CD14-positive monocyte (primary cell): ENCODE measurements around the gene SMU1. TPM values are rescaled to one million over a fixed set of nuclear protein-coding genes. Genes with fewer than 3 reads are reported as not detected.

ENCODE experiments used
- DNase-seq, 3 donors: peaks; one replicate each; pipeline ENCODE4 v3.0.0-alpha.2; 2011 to 2022
- H2AFZ ChIP-seq: 2 replicates; pipeline ENCODE4 v1.6.0; 2012; ENCODE audit warnings: mild to moderate bottlenecking, low read depth, low read length, inconsistent platforms; ENCODE audit not compliant: insufficient read depth, poor library complexity, severe bottlenecking
- H3K27ac ChIP-seq, 2 donors: 1 replicate in 1 of 2; 2 replicates in 1 of 2; pipeline ENCODE4 v1.5.1; 2012 to 2013; ENCODE audit warnings: low read length in 2 of 2, control low read depth in 1 of 2, inconsistent platforms in 1 of 2, low read depth in 1 of 2, mild to moderate bottlenecking in 1 of 2
- H3K27me3 ChIP-seq, 2 donors: one replicate each; pipeline versions ENCODE4 v1.6.0 to v1.6.1; 2011 to 2013; ENCODE audit warnings: low read length in 2 of 2; ENCODE audit not compliant: control insufficient read depth in 2 of 2, insufficient read depth in 2 of 2
- H3K36me3 ChIP-seq, 2 donors: replicated peaks in 1 of 2; 1 replicate in 1 of 2; 2 replicates in 1 of 2; pipeline versions ENCODE4 v1.5.1 to v1.6.1; 2012 to 2013; ENCODE audit warnings: low read length in 2 of 2, control low read depth in 1 of 2, inconsistent platforms in 1 of 2, mild to moderate bottlenecking in 1 of 2; ENCODE audit not compliant: insufficient read depth in 2 of 2, control insufficient read depth in 1 of 2
- H3K4me1 ChIP-seq, 2 donors: 1 replicate in 1 of 2; 2 replicates in 1 of 2; pipeline versions ENCODE4 v1.5.1 to v1.6.1; 2012 to 2013; ENCODE audit warnings: low read length in 2 of 2, control low read depth in 1 of 2, inconsistent platforms in 1 of 2, mild to moderate bottlenecking in 1 of 2, moderate library complexity in 1 of 2; ENCODE audit not compliant: insufficient read depth in 2 of 2, control insufficient read depth in 1 of 2
- H3K4me2 ChIP-seq: replicated peaks from 2 replicates; pipeline ENCODE3; 2012; ENCODE audit warnings: low read length, moderate library complexity, mild to moderate bottlenecking; ENCODE audit not compliant: poor library complexity, severe bottlenecking; ENCODE audit errors: extremely low read depth
- H3K4me3 ChIP-seq, 3 experiments: fragments of 200-600 bp in 1 of 3; sonication (generic) in 1 of 3; replicated peaks in 1 of 3; 1 replicate in 2 of 3; 2 replicates in 1 of 3; pipeline ENCODE4 v1.5.1; 2011 to 2013; ENCODE audit warnings: low read length in 3 of 3, mild to moderate bottlenecking in 3 of 3, control low read depth in 2 of 3, low read depth in 2 of 3, inconsistent platforms in 1 of 3, moderate library complexity in 1 of 3
- H3K79me2 ChIP-seq: 2 replicates; pipeline ENCODE4 v1.6.0; 2012; ENCODE audit warnings: mild to moderate bottlenecking, control low read depth, inconsistent platforms, low read length, moderate library complexity; ENCODE audit not compliant: insufficient read depth
- H3K9ac ChIP-seq: 2 replicates; pipeline ENCODE4 v1.6.0; 2017; ENCODE audit warnings: low read length, mild to moderate bottlenecking; ENCODE audit not compliant: insufficient read depth, poor library complexity, severe bottlenecking
- H3K9me3 ChIP-seq, 2 donors: replicated peaks in 1 of 2; 1 replicate in 1 of 2; 2 replicates in 1 of 2; pipeline versions ENCODE4 v1.5.1 to v1.6.1; 2012 to 2013; ENCODE audit warnings: low read length in 2 of 2, control low read depth in 1 of 2; ENCODE audit not compliant: control insufficient read depth in 1 of 2, insufficient read depth in 1 of 2
- H4K20me1 ChIP-seq: 2 replicates; pipeline ENCODE4 v1.6.0; 2012; ENCODE audit warnings: mild to moderate bottlenecking, low read length, control low read depth, moderate library complexity; ENCODE audit not compliant: insufficient read depth
- H3K27ac Mint-ChIP-seq, 7 donors: one replicate each; pipeline ENCODE4 v1.8.0; 2020; ENCODE audit warnings: mild to moderate bottlenecking in 7 of 7, mixed read lengths in 7 of 7, moderate library complexity in 6 of 7, inconsistent platforms in 2 of 7
- H3K27me3 Mint-ChIP-seq, 3 donors: one replicate each; pipeline ENCODE4 v1.8.0; 2021 to 2022; ENCODE audit warnings: low read depth in 3 of 3, mild to moderate bottlenecking in 3 of 3, mixed read lengths in 3 of 3, moderate library complexity in 3 of 3, inconsistent platforms in 1 of 3
- H3K36me3 Mint-ChIP-seq, 2 donors: one replicate each; pipeline ENCODE4 v1.8.0; 2020; ENCODE audit warnings: mixed read lengths in 2 of 2, inconsistent platforms in 1 of 2, mild to moderate bottlenecking in 1 of 2
- H3K4me1 Mint-ChIP-seq: one replicate; pipeline ENCODE4 v1.8.0; 2020; ENCODE audit warnings: mild to moderate bottlenecking, mixed read lengths
- H3K4me3 Mint-ChIP-seq, 2 donors: one replicate each; pipeline ENCODE4 v1.8.0; 2020; ENCODE audit warnings: mild to moderate bottlenecking in 2 of 2, mixed read lengths in 2 of 2, moderate library complexity in 1 of 2
- H3K9me3 Mint-ChIP-seq, 7 donors: one replicate each; pipeline ENCODE4 v1.8.0; 2020 to 2022; ENCODE audit warnings: mixed read lengths in 7 of 7, mild to moderate bottlenecking in 6 of 7, moderate library complexity in 6 of 7, inconsistent platforms in 2 of 7
- CTCF ChIP-seq: fragments of 200-600 bp; IDR thresholded peaks from one replicate; pipeline ENCODE4 v1.8.0; 2022; ENCODE audit warnings: antibody characterized with exemption, mild to moderate bottlenecking
- WGBS: methylation state at CpG from one replicate; pipeline ENCODE4 v1.1.5; 2013; ENCODE audit warnings: missing lambda C conversion rate; ENCODE audit not compliant: insufficient coverage; 5-methylcytosine and 5-hydroxymethylcytosine counted together
- intact Hi-C, 2 donors: fragments of 100-400 bp; cut with micrococcal nuclease; formaldehyde crosslinking; loops; one replicate each; pipeline versions ENCODE4 v1.15.0 to v1.15.1; 2023
- polyA plus RNA-seq, 3 donors: library from polyadenylated mRNA; depleted of rRNA in 1 of 3; unstranded in 2 of 3; stranded (reverse) in 1 of 3; fragments of 300-500 nt in 2 of 3; fragments of >200 nt in 1 of 3; fragmentation: Illumina TruSeq in 2 of 3; gene quantifications; 1 replicate in 2 of 3; 2 replicates in 1 of 3; pipeline ENCODE4 v1.2.3, GENCODE V29; 2012 to 2021

Gene SMU1
- polyA plus RNA-seq, 3 donors, result 8.0 to 21.7 (median 19.3) TPM

- H3K4me1 ChIP-seq, result peaks cover 50 to 56% of the 10 kb centered on the region in 2 donors
- H3K4me2 ChIP-seq, result peak overlapping the region; percentile 84
- H3K4me1 Mint-ChIP-seq, result peaks cover 47% of the 10 kb centered on the region
- H3K4me3 ChIP-seq, result peak overlapping the region in 2 of 3 experiments; percentile 2 to 89
- DNase-seq, result peak in 1 of 3 donors; percentile 29
- H3K36me3 ChIP-seq, result peaks cover 37 to 48% of the 10 kb centered on the region in 2 donors
- 20% methylated on average over 2 of the region's 8 CpGs for WGBS
- no peaks in the 10 kb centered on the region for H3K27me3 ChIP-seq
- H2AFZ ChIP-seq, result no peak overlapping the region
- TF ChIP-seq CTCF, result no peak
- no peaks in the 10 kb centered on the region for H3K9me3 ChIP-seq
- peaks cover 14% of the 10 kb centered on the region for H4K20me1 ChIP-seq
- H3K9me3 Mint-ChIP-seq, result no peaks in the 10 kb centered on the region
- H3K79me2 ChIP-seq, result peaks cover 12% of the 10 kb centered on the region
- no peaks in the 10 kb centered on the region for H3K27me3 Mint-ChIP-seq
- H3K36me3 Mint-ChIP-seq, result peaks cover 30 to 42% of the 10 kb centered on the region in 2 donors
- H3K27ac ChIP-seq, result peak overlapping the region in 1 of 2 donors; percentile 89
- intact Hi-C loops, result loop anchor here in 1 of 2 donors (5.0 kb wide), 1 partner anchor 34 kb away; the partner anchor contains the start of gene SMU1
- peak overlapping the region; percentile 77 to 89 for H3K4me3 Mint-ChIP-seq
- H3K9ac ChIP-seq, result peak overlapping the region; percentile 80
- H3K27ac Mint-ChIP-seq, result peak overlapping the region; percentile 89 to 96 (median 93)
Measured at GRCh38 chr9:33043671-33044070, 32.8 kb downstream of the SMU1 start.

GRCh38 chr9:33042473-33042872, 34.0 kb downstream of the SMU1 start:
- H3K27ac Mint-ChIP-seq, result peak overlapping the region in 5 of 7 donors; percentile 54 to 95 (median 89)
- no peak overlapping the region for H3K4me2 ChIP-seq
- H3K4me1 ChIP-seq, result peaks cover 50 to 56% of the 10 kb centered on the region in 2 donors
- peaks cover 40 to 48% of the 10 kb centered on the region in 2 donors for H3K36me3 ChIP-seq
- peak overlapping the region in 1 of 2 donors; percentile 50 for H3K27ac ChIP-seq
- intact Hi-C loops, result loop anchor here in 1 of 2 donors (5.0 kb wide), 1 partner anchor 35 kb away; the partner anchor contains the start of gene SMU1
- no peaks in the 10 kb centered on the region for H3K27me3 Mint-ChIP-seq
- peaks cover 47% of the 10 kb centered on the region for H3K4me1 Mint-ChIP-seq
- WGBS, result 97% methylated on average over 5 of the region's 8 CpGs
- TF ChIP-seq CTCF, result no peak
- peaks cover 26% of the 10 kb centered on the region for H4K20me1 ChIP-seq
- H3K36me3 Mint-ChIP-seq, result peaks cover 32 to 44% of the 10 kb centered on the region in 2 donors
- no peaks in the 10 kb centered on the region for H3K27me3 ChIP-seq
- H2AFZ ChIP-seq, result no peak overlapping the region
- no peaks in the 10 kb centered on the region for H3K9me3 Mint-ChIP-seq
- H3K9ac ChIP-seq, result no peak overlapping the region
- no peak overlapping the region for H3K4me3 ChIP-seq
- H3K79me2 ChIP-seq, result peaks cover 18% of the 10 kb centered on the region
- H3K4me3 Mint-ChIP-seq, result no peak overlapping the region
- no peaks in the 10 kb centered on the region for H3K9me3 ChIP-seq
- no peak for DNase-seq
